ENCODE measurements around the gene CASP3.
"Not testable (repeated sequence)": the region's sequence is repeated elsewhere in the genome, so short reads cannot be mapped to it uniquely, and the experiment has no call there.

CASP3 gene

GRCh38 chr4:184635381-184635780, 13.9 kb downstream of the CASP3 start:
- no peak for DNase-seq (ENCODE audit: low spot score)

GRCh38 chr4:184632842-184633241, 16.4 kb downstream of the CASP3 start:
- DNase-seq (ENCODE audit: low spot score), result no peak

- peak; percentile 4 for DNase-seq (ENCODE audit: low spot score)
These were observed 21.1 kb downstream of the CASP3 start for GRCh38 chr4:184628103-184628502.

GRCh38 chr4:184625783-184626596, 23.3 kb downstream of the CASP3 start:
- DNase-seq (ENCODE audit: low spot score), result not testable (repeated sequence)

GRCh38 chr4:184624972-184625554, 24.2 kb downstream of the CASP3 start:
- no peak for DNase-seq (ENCODE audit: low spot score)

- not testable (repeated sequence) for DNase-seq (ENCODE audit: low spot score)
These were observed 24.7 kb downstream of the CASP3 start for GRCh38 chr4:184624504-184624903.

- no peak for DNase-seq (ENCODE audit: low spot score)
These were observed 27.7 kb downstream of the CASP3 start for GRCh38 chr4:184621518-184621917.

GRCh38 chr4:184620212-184620867, 28.9 kb downstream of the CASP3 start:
- DNase-seq (ENCODE audit: low spot score), result no peak

- DNase-seq (ENCODE audit: low spot score), result no peak
These were observed 31.5 kb downstream of the CASP3 start for GRCh38 chr4:184617600-184618196.

- DNase-seq (ENCODE audit: low spot score), result no peak
These were observed 32.4 kb downstream of the CASP3 start for GRCh38 chr4:184616633-184617551.

GRCh38 chr4:184616168-184616567, 33.1 kb downstream of the CASP3 start:
- DNase-seq (ENCODE audit: low spot score), result not testable (repeated sequence)

GRCh38 chr4:184614509-184614908, 34.7 kb downstream of the CASP3 start:
- DNase-seq (ENCODE audit: low spot score), result no peak

- DNase-seq (ENCODE audit: low spot score), result no peak
These were observed 35.8 kb downstream of the CASP3 start for GRCh38 chr4:184613405-184613804.

GRCh38 chr4:184612074-184612473, 37.2 kb downstream of the CASP3 start:
- DNase-seq (ENCODE audit: low spot score), result no peak

- not testable (repeated sequence) for DNase-seq (ENCODE audit: low spot score)
These were observed 41.8 kb downstream of the CASP3 start for GRCh38 chr4:184607429-184607828.

- DNase-seq (ENCODE audit: low spot score), result not testable (repeated sequence)
These were observed 46.4 kb downstream of the CASP3 start for GRCh38 chr4:184602857-184603256.

GRCh38 chr4:184600982-184601381, 48.3 kb downstream of the CASP3 start:
- DNase-seq (ENCODE audit: low spot score), result not testable (repeated sequence)

GRCh38 chr4:184599492-184600135, 49.6 kb downstream of the CASP3 start:
- peak; percentile 53 for DNase-seq (ENCODE audit: low spot score)

- DNase-seq (ENCODE audit: low spot score), result peak; percentile 3
These were observed 50.3 kb downstream of the CASP3 start for GRCh38 chr4:184598753-184599491.

- DNase-seq (ENCODE audit: low spot score), result no peak
These were observed 52.5 kb downstream of the CASP3 start for GRCh38 chr4:184596617-184597185.
